Right lobe of liver (tissue), 4 donors: ENCODE measurements around the gene CAPSL.

Experiments
- CTCF ChIP-seq, 4 donors: fragments of 200-600 bp in 3 of 4; fragments of 450-650 bp in 1 of 4; IDR thresholded peaks; one replicate each; pipeline versions ENCODE4 v1.5.1 to v1.8.0; 2016 to 2022; ENCODE audit warnings: antibody characterized with exemption in 4 of 4, mild to moderate bottlenecking in 2 of 4
- POLR2A ChIP-seq: fragments of 450-650 bp; IDR thresholded peaks from one replicate; pipeline ENCODE4 v1.6.1; 2017; ENCODE audit warnings: antibody characterized with exemption, mild to moderate bottlenecking
- donor health status: DM: no; HTN: no; CAD: no.
- donor health status: DM: no; HTN: no; CAD: no.
- donor health status: DM: no; HTN: yes; CAD: no.

GRCh38 chr5:35877655-35878054 lies 60.8 kb downstream of the CAPSL start:
- TF ChIP-seq CTCF (IDR thresholded peaks at IDR 0.05) = no peak
- no peak for TF ChIP-seq POLR2A
